Neural cell (in vitro differentiated cells): ENCODE results near the gene AGPS. TPM values are rescaled to one million over a fixed set of nuclear protein-coding genes. Genes with fewer than 3 reads are reported as not detected.

Experiments used
- H2AFZ ChIP-seq: fragments of 200-600, 300-800 bp; sonication (generic), shearing (Covaris generic); 2 replicates; pipeline ENCODE4 v1.6.0; 2014; ENCODE audit warnings: low read depth, mild to moderate bottlenecking, antibody characterized with exemption, low read length, moderate library complexity
- H3F3A ChIP-seq: fragments of 200-600 bp; shearing (Covaris generic); 2 replicates; pipeline ENCODE4 v1.6.1; 2016; ENCODE audit warnings: mild to moderate bottlenecking, moderate library complexity, mixed read lengths, antibody characterized with exemption, low read length; ENCODE audit not compliant: insufficient read depth, poor library complexity, severe bottlenecking
- H3K27ac ChIP-seq: fragments of 200-600, 300-800 bp; sonication (generic), shearing (Covaris generic); 2 replicates; pipeline ENCODE4 v1.5.1; 2014; ENCODE audit warnings: mild to moderate bottlenecking, low read length, moderate library complexity
- H3K27me3 ChIP-seq: fragments of 300-800, 200-600 bp; sonication (generic), shearing (Covaris generic); 2 replicates; pipeline ENCODE4 v1.6.0; 2014; ENCODE audit warnings: mild to moderate bottlenecking, low read depth, low read length, moderate library complexity; ENCODE audit not compliant: insufficient read depth
- H3K36me3 ChIP-seq: fragments of 300-800, 200-600 bp; sonication (generic), shearing (Covaris generic); 2 replicates; pipeline ENCODE4 v1.5.1; 2014; ENCODE audit warnings: mild to moderate bottlenecking, antibody characterized with exemption, low read length, moderate library complexity; ENCODE audit not compliant: insufficient read depth
- H3K4me2 ChIP-seq: fragments of 300-800, 200-600 bp; sonication (generic), shearing (Covaris generic); 2 replicates; pipeline ENCODE4 v1.6.0; 2014; ENCODE audit warnings: mild to moderate bottlenecking, low read length
- H3K4me3 ChIP-seq: fragments of 300-800, 200-600 bp; sonication (generic), shearing (Covaris generic); 2 replicates; pipeline ENCODE4 v1.5.1; 2014; ENCODE audit warnings: mild to moderate bottlenecking, low read length, moderate library complexity
- H3K79me2 ChIP-seq: fragments of 200-600 bp; shearing (Covaris generic); replicated peaks from 2 replicates; pipeline ENCODE4 v1.6.0; 2014; ENCODE audit warnings: mild to moderate bottlenecking, low read length, moderate library complexity; ENCODE audit not compliant: insufficient read depth
- H3K9ac ChIP-seq: fragments of 300-800, 200-600 bp; sonication (generic), shearing (Covaris generic); 2 replicates; pipeline ENCODE4 v1.6.1; 2016; ENCODE audit warnings: mild to moderate bottlenecking, low read length, mixed read lengths
- H3K9me2 ChIP-seq: fragments of 200-600 bp; shearing (Covaris generic); 2 replicates; pipeline ENCODE4 v1.6.1; 2016; ENCODE audit warnings: mild to moderate bottlenecking, low read length, mixed read lengths; ENCODE audit not compliant: insufficient read depth
- H3K9me3 ChIP-seq: fragments of 200-600, 300-800 bp; sonication (generic), shearing (Covaris generic); 2 replicates; pipeline ENCODE4 v1.6.1; 2016; ENCODE audit warnings: mild to moderate bottlenecking, mixed run types, low read length, moderate library complexity, mixed read lengths
- H4K20me1 ChIP-seq: fragments of 200-600 bp; shearing (Covaris generic); 2 replicates; pipeline ENCODE4 v1.6.1; 2016; ENCODE audit warnings: mild to moderate bottlenecking, mixed run types; ENCODE audit not compliant: insufficient read depth
- CTCF ChIP-seq: fragments of 450-650 bp; IDR thresholded peaks from 2 replicates; pipeline ENCODE4 v1.5.1; 2014; ENCODE audit warnings: antibody characterized with exemption, mild to moderate bottlenecking, moderate library complexity; ENCODE audit not compliant: poor library complexity, severe bottlenecking
- EP300 ChIP-seq: fragments of 450-650 bp; conservative IDR thresholded peaks from 2 replicates; pipeline ENCODE4 v1.6.1; 2014; ENCODE audit warnings: antibody characterized with exemption, mild to moderate bottlenecking, moderate library complexity; ENCODE audit not compliant: poor library complexity, severe bottlenecking
- EZH2 ChIP-seq: fragments of 200-600, 300-800 bp; shearing (Covaris generic), sonication (generic); IDR thresholded peaks from 2 replicates; pipeline ENCODE4 v1.6.1; 2014; ENCODE audit warnings: antibody characterized with exemption, low read length, borderline replicate concordance, mild to moderate bottlenecking; ENCODE audit not compliant: insufficient read depth, poor library complexity, severe bottlenecking
- MXI1 ChIP-seq: fragments of 450-650 bp; conservative IDR thresholded peaks from 2 replicates; pipeline ENCODE4 v1.6.1; 2014; ENCODE audit warnings: antibody characterized with exemption, mild to moderate bottlenecking; ENCODE audit not compliant: poor library complexity, severe bottlenecking
- POLR2AphosphoS5 ChIP-seq: IDR thresholded peaks from 2 replicates; pipeline ENCODE4 v1.6.1; 2012
- RAD21 ChIP-seq: fragments of 450-650 bp; conservative IDR thresholded peaks from 2 replicates; pipeline ENCODE4 v1.6.1; 2014; ENCODE audit warnings: antibody characterized with exemption, mild to moderate bottlenecking, moderate library complexity
- REST ChIP-seq: IDR thresholded peaks from 2 replicates; pipeline ENCODE4 v1.6.1; 2012; ENCODE audit warnings: borderline replicate concordance
- SMC3 ChIP-seq: fragments of 450-650 bp; conservative IDR thresholded peaks from 2 replicates; pipeline ENCODE4 v1.6.1; 2014; ENCODE audit warnings: antibody characterized with exemption, mild to moderate bottlenecking, moderate library complexity; ENCODE audit not compliant: poor library complexity
- TAF1 ChIP-seq: IDR thresholded peaks from 2 replicates; pipeline ENCODE4 v1.6.1; 2012; ENCODE audit warnings: low read depth
- polyA plus RNA-seq: library from polyadenylated mRNA; depleted of rRNA; stranded (reverse); fragments of >200 nt; gene quantifications from 2 replicates; pipeline ENCODE4 v1.2.3, GENCODE V29; 2014

AGPS gene
- polyA plus RNA-seq, 1 donor from 2014 or later, result 31.0 TPM

DNA sequence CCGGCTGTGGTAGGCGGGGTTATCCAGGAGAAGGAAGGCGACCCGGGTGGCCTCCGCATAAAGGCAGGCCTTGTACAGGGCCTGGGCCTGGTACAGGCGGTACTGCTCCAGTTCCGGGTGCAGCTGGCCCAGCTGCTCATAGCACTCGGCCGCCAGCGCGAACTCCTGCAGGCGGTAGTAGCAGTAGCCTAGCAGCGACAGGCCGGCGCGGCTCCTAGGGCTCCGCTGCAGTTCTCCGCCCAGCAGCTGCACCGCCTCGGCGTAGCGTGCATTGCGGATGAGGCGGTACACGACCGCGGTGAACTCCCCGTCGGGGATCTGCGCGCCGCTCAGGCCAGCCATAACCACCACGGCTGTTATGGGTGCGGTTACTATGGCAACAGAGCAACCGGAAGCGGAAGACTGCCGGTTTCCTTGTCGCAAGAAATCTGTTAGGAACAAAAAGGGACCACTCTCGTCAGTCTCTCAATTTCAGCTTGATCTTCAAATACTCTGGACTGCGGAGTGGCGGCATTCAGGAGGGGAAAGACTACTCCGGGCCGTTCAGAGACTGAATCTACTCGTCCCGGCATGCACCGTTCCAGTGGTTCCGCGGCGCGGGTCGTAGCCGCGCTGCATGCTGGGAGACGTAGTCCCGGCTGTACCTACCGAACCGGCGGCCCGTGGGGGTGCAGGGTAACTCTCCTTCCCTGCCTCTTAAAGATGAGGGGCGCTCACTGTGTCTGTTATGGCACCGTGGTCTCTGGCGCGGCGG is 160.0 kb downstream of the AGPS start:
- H3K4me3 ChIP-seq, result peak overlapping the region; percentile 76
- TF ChIP-seq MXI1 (peak; percentile 80), POLR2AphosphoS5 (peak; percentile 63), REST (no peak), EP300 (peak; percentile 56), RAD21 (peak; percentile 41), TAF1 (no peak), SMC3 (peak; percentile 41), CTCF (peak; percentile 28)

GRCh38 chr2:177553176-177553884 is 160.8 kb downstream of the AGPS start:
- Histone ChIP-seq H3K4me2 (peak overlapping the region; percentile 49), H2AFZ (peak overlapping the region; percentile 78), H3F3A (no peaks in the 10 kb centered on the region), H3K36me3 (no peaks in the 10 kb centered on the region), H3K9me3 (no peaks in the 10 kb centered on the region), H4K20me1 (no peaks in the 10 kb centered on the region), H3K27me3 (no peaks in the 10 kb centered on the region), H3K27ac (peak overlapping the region; percentile 97), H3K4me3 (peak overlapping the region; percentile 76), H3K79me2 (no peaks in the 10 kb centered on the region), H3K9ac (peak overlapping the region; percentile 87), H3K9me2 (no peaks in the 10 kb centered on the region)
- TF ChIP-seq REST (no peak), EP300 (no peak), MXI1 (no peak), RAD21 (no peak), TAF1 (no peak), EZH2 (no peak), CTCF (no peak), SMC3 (no peak), POLR2AphosphoS5 (no peak)

More for the DNA sequence above, 160.0 kb downstream of the AGPS start:
- Histone ChIP-seq H3K9me2 (no peaks in the 10 kb centered on the region), H3F3A (no peaks in the 10 kb centered on the region), H4K20me1 (no peaks in the 10 kb centered on the region), H3K9me3 (no peaks in the 10 kb centered on the region), H3K27ac (peak overlapping the region; percentile 97), H3K36me3 (no peaks in the 10 kb centered on the region), H2AFZ (peak overlapping the region; percentile 78), H3K9ac (peak overlapping the region; percentile 87), H3K79me2 (no peaks in the 10 kb centered on the region), H3K27me3 (no peaks in the 10 kb centered on the region), H3K4me2 (peak overlapping the region; percentile 49)
